Activated CD8-positive, alpha-beta memory T cell treated with anti-CD3 and anti-CD28 coated beads for 48 hours (primary cell): ENCODE results near the gene CAMK2B.

Source experiments
- DNase-seq, 3 experiments: peaks; one replicate each; pipeline ENCODE4 v3.0.0-alpha.2; 2020; ENCODE audit warnings: low read depth in 2 of 3, low spot score in 2 of 3

The CAMK2B gene

GRCh38 chr7:44287488-44288380 is 37.7 kb downstream of the CAMK2B start:
- DNase-seq: no peak

GRCh38 chr7:44286618-44287487 is 38.5 kb downstream of the CAMK2B start:
- DNase-seq: no peak

- DNase-seq: no peak
These were observed 39.2 kb downstream of the CAMK2B start for GRCh38 chr7:44286182-44286617.

GRCh38 chr7:44285561-44285960 is 39.8 kb downstream of the CAMK2B start:
- no peak for DNase-seq

GRCh38 chr7:44284881-44285541 is 40.4 kb downstream of the CAMK2B start:
- no peak for DNase-seq

GRCh38 chr7:44284216-44284615 is 41.2 kb downstream of the CAMK2B start:
- no peak for DNase-seq

GRCh38 chr7:44283381-44284211 is 41.8 kb downstream of the CAMK2B start:
- no peak for DNase-seq

GRCh38 chr7:44282601-44283171 is 42.7 kb downstream of the CAMK2B start:
- no peak for DNase-seq

GRCh38 chr7:44281811-44282600 is 43.4 kb downstream of the CAMK2B start:
- no peak for DNase-seq

GRCh38 chr7:44280993-44281721 is 44.2 kb downstream of the CAMK2B start:
- DNase-seq: no peak

GRCh38 chr7:44280636-44280992 is 44.8 kb downstream of the CAMK2B start:
- no peak for DNase-seq

- no peak for DNase-seq
These were observed 45.5 kb downstream of the CAMK2B start for GRCh38 chr7:44279731-44280505.

GRCh38 chr7:44279286-44279685 is 46.1 kb downstream of the CAMK2B start:
- no peak for DNase-seq

- DNase-seq: no peak
These were observed 46.8 kb downstream of the CAMK2B start for GRCh38 chr7:44278451-44279161.

GRCh38 chr7:44277851-44278250 is 47.5 kb downstream of the CAMK2B start:
- no peak for DNase-seq

- no peak for DNase-seq
These were observed 48.0 kb downstream of the CAMK2B start for GRCh38 chr7:44277391-44277790.

GRCh38 chr7:44276571-44277221 is 48.7 kb downstream of the CAMK2B start:
- no peak for DNase-seq
